RWPE1 (cell line): ENCODE measurements around the gene SSTR3.
A peak's percentile ranks its signal among the peaks of the same experiment; 100 is the strongest.

Experiments
- CTCF ChIA-PET: fragments of 350-600 bp; sonication (Branson Sonifier 250); formaldehyde crosslinking; extraction: SDS; loops from one replicate; lab custom pipeline; 2021; lab: Yijun Ruan, JAX
- POLR2A ChIA-PET: fragments of 400-600 bp; formaldehyde crosslinking; extraction: SDS; loops from one replicate; lab custom pipeline; 2020; ENCODE audit warnings: antibody characterized with exemption; ENCODE audit not compliant: low non-redundant PET; lab: Yijun Ruan, JAX
- DNase-seq: peaks from one replicate; pipeline ENCODE4 v3.0.0; 2012; ENCODE audit warnings: low spot score
- H3K27ac ChIP-seq: fragments of 450-650 bp; 2 replicates; pipeline ENCODE4 v1.5.1; 2017
- CTCF ChIP-seq: fragments of 450-650 bp; conservative IDR thresholded peaks from 2 replicates; pipeline ENCODE4 v1.5.1; 2017; ENCODE audit warnings: low read depth, mild to moderate bottlenecking

SSTR3 gene

GRCh38 chr22:37228106-37229011 is 16.1 kb upstream of the SSTR3 start:
- DNase-seq: no peak
- TF ChIP-seq CTCF: no peak
- POLR2A ChIA-PET: interaction anchor here (0.6 kb wide), 1 partner anchor 16 kb away, joined by 5 read pairs; the partner anchor contains the start of gene RAC2
- H3K27ac ChIP-seq: peak overlapping the region; percentile 80
- CTCF ChIA-PET: interaction anchor here (0.6 kb wide), 1 partner anchor 139 kb away, joined by 3 read pairs; no protein-coding TSS in a partner anchor

GRCh38 chr22:37226514-37226913 is 14.2 kb upstream of the SSTR3 start:
- peak overlapping the region; percentile 38 for H3K27ac ChIP-seq
- POLR2A ChIA-PET: no interaction called here
- CTCF ChIA-PET: interaction anchor here (1.0 to 1.7 kb wide), 2 partner anchors 33 to 56 kb away, joined by 3 to 4 read pairs; no protein-coding TSS in a partner anchor
- no peak for DNase-seq
- no peak for TF ChIP-seq CTCF

GRCh38 chr22:37226087-37226486 is 13.8 kb upstream of the SSTR3 start:
- POLR2A ChIA-PET: no interaction called here

GRCh38 chr22:37225481-37225880 is 13.2 kb upstream of the SSTR3 start:
- ChIA-PET POLR2A (interaction anchor here (0.5 to 0.6 kb wide), 2 partner anchors 32 to 720 kb away, joined by 3 to 5 read pairs; no protein-coding TSS in a partner anchor), CTCF (interaction anchor here (0.6 to 1.7 kb wide), 4 partner anchors 23 to 230 kb away, joined by 4 read pairs; no protein-coding TSS in a partner anchor)
- no peak for DNase-seq
- H3K27ac ChIP-seq: peak overlapping the region; percentile 38
- TF ChIP-seq CTCF: no peak

More at GRCh38 chr22:37226087-37226486, 13.8 kb upstream of the SSTR3 start:
- peak overlapping the region; percentile 38 for H3K27ac ChIP-seq
- DNase-seq: no peak
- no peak for TF ChIP-seq CTCF
- CTCF ChIA-PET: interaction anchor here (1.0 to 1.7 kb wide), 2 partner anchors 33 to 56 kb away, joined by 3 to 4 read pairs; no protein-coding TSS in a partner anchor

- no peak overlapping the region for H3K27ac ChIP-seq
- TF ChIP-seq CTCF: no peak
- CTCF ChIA-PET: interaction anchor here (0.6 to 1.7 kb wide), 4 partner anchors 24 to 231 kb away, joined by 4 read pairs; no protein-coding TSS in a partner anchor
- POLR2A ChIA-PET: interaction anchor here (0.5 to 0.6 kb wide), 2 partner anchors 32 to 720 kb away, joined by 3 to 5 read pairs; no protein-coding TSS in a partner anchor
- DNase-seq: no peak
Observed at GRCh38 chr22:37224757-37225420, 12.6 kb upstream of the SSTR3 start.
